ENCODE data around the gene ZNF80.

GRCh38 chr3:114231616-114232015 lies 5.8 kb downstream of the ZNF80 start:
- TF ChIP-seq CTCF (IDR thresholded peaks at IDR 0.05; ENCODE audit: low read length), result no peak
- TF ChIP-seq EZH2 (optimal IDR thresholded peaks at IDR 0.05; ENCODE audit: low read depth, low read length), result no peak
- no peak for TF ChIP-seq EZH2phosphoT487 (IDR thresholded peaks at IDR 0.05; ENCODE audit: low read length)

Data from MM.1S (cell line).